Astrocyte (in vitro differentiated cells and primary cell): ENCODE results near the gene GREM2. TPM values are rescaled to one million over a fixed set of nuclear protein-coding genes. Genes with fewer than 3 reads are reported as not detected.

Experiments
- DNase-seq: peaks from one replicate; pipeline ENCODE4 v3.0.0-alpha.2; 2010; ENCODE audit warnings: low read depth
- FAIRE-seq: peaks from 2 replicates; lab custom pipeline; 2011; peaks lifted over from hg19 to GRCh38; lab: Jason Lieb, UNC
- H2AFZ ChIP-seq: 2 replicates; pipeline ENCODE4 v1.6.0; 2012; ENCODE audit warnings: low read depth, low read length, inconsistent platforms
- H3K27ac ChIP-seq: 2 replicates; pipeline ENCODE4 v1.5.1; 2011; ENCODE audit warnings: low read depth, low read length, inconsistent platforms
- H3K27me3 ChIP-seq: 2 replicates; pipeline ENCODE4 v1.6.0; 2011; ENCODE audit warnings: low read length, inconsistent platforms; ENCODE audit not compliant: insufficient read depth
- H3K36me3 ChIP-seq: 2 replicates; pipeline ENCODE4 v1.5.1; 2011; ENCODE audit warnings: low read length, inconsistent platforms; ENCODE audit not compliant: insufficient read depth
- H3K4me1 ChIP-seq: 2 replicates; pipeline ENCODE4 v1.5.1; 2011; ENCODE audit warnings: low read length, inconsistent platforms; ENCODE audit not compliant: insufficient read depth
- H3K4me2 ChIP-seq: 2 replicates; pipeline ENCODE4 v1.6.0; 2012; ENCODE audit warnings: low read length, inconsistent platforms
- H3K4me3 ChIP-seq: 2 replicates; pipeline ENCODE4 v1.5.1; 2011; ENCODE audit warnings: low read depth, mild to moderate bottlenecking, low read length, inconsistent platforms; ENCODE audit not compliant: insufficient read depth
- H3K79me2 ChIP-seq: 2 replicates; pipeline ENCODE4 v1.6.0; 2012; ENCODE audit warnings: mild to moderate bottlenecking, low read length, inconsistent platforms; ENCODE audit not compliant: insufficient read depth
- H3K9ac ChIP-seq: 2 replicates; pipeline ENCODE4 v1.6.0; 2012; ENCODE audit warnings: mild to moderate bottlenecking, low read length, inconsistent platforms
- H3K9me3 ChIP-seq: 2 replicates; pipeline ENCODE4 v1.5.1; 2012; ENCODE audit warnings: low read depth, mild to moderate bottlenecking, low read length, inconsistent platforms; ENCODE audit not compliant: insufficient read depth
- H4K20me1 ChIP-seq: 2 replicates; pipeline ENCODE4 v1.6.0; 2012; ENCODE audit warnings: low read length, inconsistent platforms; ENCODE audit not compliant: insufficient read depth
- H3K27ac Mint-ChIP-seq: one replicate; pipeline ENCODE4 v1.8.0; 2021; ENCODE audit warnings: mild to moderate bottlenecking, mixed read lengths; ENCODE audit not compliant: unreplicated experiment
- H3K27me3 Mint-ChIP-seq: one replicate; pipeline ENCODE4 v1.8.0; 2021; ENCODE audit warnings: low read depth, mixed read lengths; ENCODE audit not compliant: unreplicated experiment
- H3K36me3 Mint-ChIP-seq: one replicate; pipeline ENCODE4 v1.8.0; 2021; ENCODE audit warnings: low read depth, mixed read lengths; ENCODE audit not compliant: unreplicated experiment
- H3K4me1 Mint-ChIP-seq: one replicate; pipeline ENCODE4 v1.8.0; 2021; ENCODE audit warnings: low read depth, mixed read lengths; ENCODE audit not compliant: unreplicated experiment
- H3K4me3 Mint-ChIP-seq: one replicate; pipeline ENCODE4 v1.8.0; 2021; ENCODE audit warnings: mild to moderate bottlenecking, moderate library complexity, mixed read lengths; ENCODE audit not compliant: unreplicated experiment
- H3K9me3 Mint-ChIP-seq: one replicate; pipeline ENCODE4 v1.8.0; 2021; ENCODE audit warnings: mild to moderate bottlenecking, mixed read lengths; ENCODE audit not compliant: unreplicated experiment
- EZH2 ChIP-seq: IDR thresholded peaks from 2 replicates; pipeline ENCODE4 v1.6.1; 2012; ENCODE audit warnings: mild to moderate bottlenecking, low read length, inconsistent platforms; ENCODE audit not compliant: insufficient read depth
- total RNA-seq: library from RNA; stranded (reverse); gene quantifications from 2 replicates; pipeline ENCODE4 v1.2.1, GENCODE V29; 2021
- TF ChIP-seq, protein P1 (sequence below): IDR thresholded peaks from 2 replicates; pipeline ENCODE4 v1.5.1; 2011; ENCODE audit warnings: low read depth, mild to moderate bottlenecking, inconsistent platforms, low read length, moderate library complexity; ENCODE audit not compliant: insufficient read depth

GREM2 gene
- total RNA-seq, 1 donor from 2014 or later, result 0.14 TPM

DNA sequence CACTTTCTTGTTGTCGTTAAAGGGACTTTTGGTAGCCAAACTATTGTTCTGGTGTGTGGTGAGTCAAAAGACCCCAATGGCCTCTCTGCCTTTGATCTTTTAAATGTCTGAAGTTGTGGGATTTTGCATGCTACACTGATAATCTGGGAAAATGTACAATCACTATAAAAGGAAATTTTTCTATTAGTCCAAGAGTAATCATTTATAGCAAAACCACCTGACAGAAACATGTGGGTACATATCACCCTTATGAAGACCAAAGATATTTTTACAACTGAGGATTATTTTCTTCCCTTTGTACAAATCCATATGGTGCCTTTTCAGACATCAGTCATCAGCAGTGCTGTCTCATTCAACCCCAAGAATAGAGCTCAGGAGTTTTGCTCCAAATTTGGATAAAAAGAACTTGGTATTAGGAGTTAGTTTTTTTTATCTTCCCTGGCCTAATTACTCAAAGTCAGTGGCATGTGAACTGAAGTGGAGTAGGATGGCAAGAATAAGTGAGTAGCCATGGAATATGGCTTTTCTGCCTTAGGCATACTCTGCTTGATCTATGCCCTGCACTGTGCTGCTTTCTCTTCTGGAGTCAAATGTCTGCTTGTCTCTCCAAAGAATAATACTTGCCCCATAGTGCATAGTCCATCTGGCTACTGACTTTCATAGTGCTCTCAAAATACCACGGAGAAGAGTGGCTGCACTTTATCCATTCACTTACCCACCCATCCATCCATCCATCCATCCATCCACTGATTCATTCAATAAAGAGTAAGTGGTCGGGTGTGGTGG lies 13.5 kb downstream of the GREM2 start:
- Mint-ChIP-seq H3K27ac (no peak overlapping the region), H3K9me3 (no peaks in the 10 kb centered on the region), H3K4me1 (peaks cover 6% of the 10 kb centered on the region), H3K27me3 (peaks cover 7% of the 10 kb centered on the region), H3K4me3 (no peak overlapping the region), H3K36me3 (peaks cover 1% of the 10 kb centered on the region)
- H3K9ac ChIP-seq, result no peak overlapping the region
- peak; percentile 81 for DNase-seq
- no peaks in the 10 kb centered on the region for H3K79me2 ChIP-seq
- H3K4me1 ChIP-seq, result peaks cover 9% of the 10 kb centered on the region
- no peaks in the 10 kb centered on the region for H3K27me3 ChIP-seq
- H2AFZ ChIP-seq, result no peak overlapping the region
- no peak overlapping the region for H3K4me3 ChIP-seq
- no peak for TF ChIP-seq EZH2
- TF ChIP-seq, protein P1, sequence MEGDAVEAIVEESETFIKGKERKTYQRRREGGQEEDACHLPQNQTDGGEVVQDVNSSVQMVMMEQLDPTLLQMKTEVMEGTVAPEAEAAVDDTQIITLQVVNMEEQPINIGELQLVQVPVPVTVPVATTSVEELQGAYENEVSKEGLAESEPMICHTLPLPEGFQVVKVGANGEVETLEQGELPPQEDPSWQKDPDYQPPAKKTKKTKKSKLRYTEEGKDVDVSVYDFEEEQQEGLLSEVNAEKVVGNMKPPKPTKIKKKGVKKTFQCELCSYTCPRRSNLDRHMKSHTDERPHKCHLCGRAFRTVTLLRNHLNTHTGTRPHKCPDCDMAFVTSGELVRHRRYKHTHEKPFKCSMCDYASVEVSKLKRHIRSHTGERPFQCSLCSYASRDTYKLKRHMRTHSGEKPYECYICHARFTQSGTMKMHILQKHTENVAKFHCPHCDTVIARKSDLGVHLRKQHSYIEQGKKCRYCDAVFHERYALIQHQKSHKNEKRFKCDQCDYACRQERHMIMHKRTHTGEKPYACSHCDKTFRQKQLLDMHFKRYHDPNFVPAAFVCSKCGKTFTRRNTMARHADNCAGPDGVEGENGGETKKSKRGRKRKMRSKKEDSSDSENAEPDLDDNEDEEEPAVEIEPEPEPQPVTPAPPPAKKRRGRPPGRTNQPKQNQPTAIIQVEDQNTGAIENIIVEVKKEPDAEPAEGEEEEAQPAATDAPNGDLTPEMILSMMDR, result no peak
- peak overlapping the region; percentile 77 for H3K4me2 ChIP-seq
- FAIRE-seq, result no peak
- H3K27ac ChIP-seq, result no peak overlapping the region
- no peaks in the 10 kb centered on the region for H3K36me3 ChIP-seq
- H4K20me1 ChIP-seq, result no peaks in the 10 kb centered on the region
- no peaks in the 10 kb centered on the region for H3K9me3 ChIP-seq

DNA sequence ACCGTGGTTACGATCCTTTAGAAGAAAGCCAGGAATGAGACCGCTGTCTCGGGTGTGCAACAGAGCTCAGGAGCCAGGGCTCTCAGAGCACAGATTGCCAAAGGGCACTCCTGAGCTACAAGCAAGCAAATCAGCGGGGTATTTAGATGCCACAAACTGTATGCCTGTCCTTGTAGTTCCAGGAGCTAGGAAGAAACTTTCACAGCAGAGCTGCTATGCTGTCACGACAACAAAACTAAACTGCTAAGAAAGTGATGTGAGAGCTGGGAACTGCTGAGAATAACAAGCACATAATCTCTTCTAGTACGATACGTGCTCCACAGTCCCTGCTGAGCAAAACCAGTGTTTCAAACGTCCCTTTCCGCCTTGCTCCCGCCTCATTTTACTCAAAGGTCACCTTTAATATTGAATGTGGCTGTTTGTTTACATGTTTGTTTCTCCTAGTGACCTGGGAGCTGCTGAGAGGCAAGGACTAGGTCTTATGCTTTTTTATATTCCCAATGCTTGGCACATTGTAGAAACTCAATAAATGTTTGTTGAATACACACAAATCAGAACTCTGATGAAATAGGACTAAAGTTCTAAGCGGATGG lies 14.7 kb downstream of the GREM2 start:
- no peaks in the 10 kb centered on the region for H3K9me3 ChIP-seq
- H3K4me1 Mint-ChIP-seq, result peaks cover 6% of the 10 kb centered on the region
- no peaks in the 10 kb centered on the region for H3K9me3 Mint-ChIP-seq
- H3K4me3 Mint-ChIP-seq, result no peak overlapping the region
- H3K4me3 ChIP-seq, result peak overlapping the region; percentile 35
- H4K20me1 ChIP-seq, result no peaks in the 10 kb centered on the region
- DNase-seq (no peak), FAIRE-seq (no peak)
- H3K9ac ChIP-seq, result peak overlapping the region; percentile 27
- H2AFZ ChIP-seq, result peak overlapping the region; percentile 66
- no peak overlapping the region for H3K27ac ChIP-seq
- no peaks in the 10 kb centered on the region for H3K36me3 ChIP-seq
- H3K27ac Mint-ChIP-seq, result no peak overlapping the region
- TF ChIP-seq EZH2, result no peak
- TF ChIP-seq, protein P1, result no peak
- H3K27me3 ChIP-seq, result no peaks in the 10 kb centered on the region
- peaks cover 9% of the 10 kb centered on the region for H3K4me1 ChIP-seq
- peak overlapping the region; percentile 77 for H3K4me2 ChIP-seq
- H3K79me2 ChIP-seq, result no peaks in the 10 kb centered on the region
- peaks cover 7% of the 10 kb centered on the region for H3K27me3 Mint-ChIP-seq
- H3K36me3 Mint-ChIP-seq, result no peaks in the 10 kb centered on the region

DNA sequence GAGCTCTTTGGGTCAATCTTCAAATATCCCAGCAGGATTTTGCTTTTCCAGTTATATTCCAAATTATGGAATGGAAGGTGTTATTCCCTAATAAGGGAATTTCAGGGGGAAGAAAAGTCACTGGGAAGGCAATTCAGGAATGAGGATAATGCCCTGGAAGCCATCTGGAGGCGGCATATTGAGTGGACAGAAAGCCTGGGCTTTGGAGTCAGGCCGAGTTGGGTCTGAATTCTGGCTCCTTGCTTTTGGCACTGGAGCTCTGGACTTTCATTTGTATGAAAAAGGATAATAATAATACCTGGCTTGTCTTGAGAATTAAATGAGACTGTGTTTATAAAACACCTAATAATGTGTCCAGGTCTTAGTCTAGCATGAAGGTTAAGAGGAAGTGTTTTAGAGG lies 16.5 kb downstream of the GREM2 start:
- H4K20me1 ChIP-seq, result no peaks in the 10 kb centered on the region
- Mint-ChIP-seq H3K36me3 (no peaks in the 10 kb centered on the region), H3K4me3 (no peak overlapping the region), H3K27me3 (peaks cover 7% of the 10 kb centered on the region), H3K9me3 (no peaks in the 10 kb centered on the region), H3K4me1 (peaks cover 6% of the 10 kb centered on the region), H3K27ac (no peak overlapping the region)
- no peaks in the 10 kb centered on the region for H3K9me3 ChIP-seq
- no peaks in the 10 kb centered on the region for H3K36me3 ChIP-seq
- H3K79me2 ChIP-seq, result no peaks in the 10 kb centered on the region
- H3K9ac ChIP-seq, result no peak overlapping the region
- TF ChIP-seq, protein P1, result no peak
- TF ChIP-seq EZH2, result no peak
- no peaks in the 10 kb centered on the region for H3K27me3 ChIP-seq
- no peak overlapping the region for H3K4me3 ChIP-seq
- no peak overlapping the region for H2AFZ ChIP-seq
- no peak for DNase-seq
- FAIRE-seq, result no peak
- no peak overlapping the region for H3K27ac ChIP-seq
- no peak overlapping the region for H3K4me2 ChIP-seq
- peaks cover 9% of the 10 kb centered on the region for H3K4me1 ChIP-seq
